PC-3 (cell line): Measurements from ENCODE around the gene ATP6V1E1.

ENCODE experiments used
- CTCF ChIP-seq: fragments of 300-600 bp; sonication (generic); conservative IDR thresholded peaks from 2 replicates; pipeline ENCODE4 v1.5.1; 2017; ENCODE audit warnings: antibody characterized with exemption, low read depth, mild to moderate bottlenecking, low read length
- EZH2 ChIP-seq: fragments of 300-600 bp; sonication (generic); IDR thresholded peaks from one replicate; pipeline ENCODE4 v1.6.1; 2017; ENCODE audit warnings: antibody characterized with exemption, mild to moderate bottlenecking, low read length; ENCODE audit not compliant: unreplicated experiment
- EZH2phosphoT487 ChIP-seq: fragments of 300-600 bp; sonication (generic); IDR thresholded peaks from 2 replicates; pipeline ENCODE4 v1.6.1; 2018; ENCODE audit warnings: mild to moderate bottlenecking, antibody characterized with exemption, low read length, borderline replicate concordance

GRCh38 chr22:17674152-17674551 lies 45.6 kb upstream of the ATP6V1E1 start:
- no peak for TF ChIP-seq CTCF
- no peak for TF ChIP-seq EZH2phosphoT487
- no peak for TF ChIP-seq EZH2
